ENCODE results near the gene LEP.

DNA sequence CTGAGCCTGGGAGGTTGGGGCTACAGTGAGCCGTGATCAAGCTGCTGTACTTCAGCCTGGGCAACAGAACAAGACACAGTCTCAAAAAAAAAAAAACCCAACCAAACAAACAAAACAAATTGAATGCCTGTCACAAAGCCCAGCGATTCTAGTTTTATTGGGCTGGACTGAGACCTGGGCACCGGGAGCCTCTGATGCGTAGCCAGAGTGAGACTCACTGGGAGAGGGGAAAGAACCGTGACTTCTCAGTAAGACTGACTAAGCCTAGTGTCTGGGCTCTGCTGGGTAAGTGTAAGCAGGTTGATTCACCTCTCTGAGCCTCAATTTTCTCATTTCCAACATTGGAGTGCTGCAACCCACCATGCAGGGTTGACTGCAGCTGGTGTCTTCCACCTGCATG is 10.1 kb upstream of the LEP start:
- no peak for TF ChIP-seq MAX (IDR thresholded peaks at IDR 0.05)
- TF ChIP-seq, protein P1, sequence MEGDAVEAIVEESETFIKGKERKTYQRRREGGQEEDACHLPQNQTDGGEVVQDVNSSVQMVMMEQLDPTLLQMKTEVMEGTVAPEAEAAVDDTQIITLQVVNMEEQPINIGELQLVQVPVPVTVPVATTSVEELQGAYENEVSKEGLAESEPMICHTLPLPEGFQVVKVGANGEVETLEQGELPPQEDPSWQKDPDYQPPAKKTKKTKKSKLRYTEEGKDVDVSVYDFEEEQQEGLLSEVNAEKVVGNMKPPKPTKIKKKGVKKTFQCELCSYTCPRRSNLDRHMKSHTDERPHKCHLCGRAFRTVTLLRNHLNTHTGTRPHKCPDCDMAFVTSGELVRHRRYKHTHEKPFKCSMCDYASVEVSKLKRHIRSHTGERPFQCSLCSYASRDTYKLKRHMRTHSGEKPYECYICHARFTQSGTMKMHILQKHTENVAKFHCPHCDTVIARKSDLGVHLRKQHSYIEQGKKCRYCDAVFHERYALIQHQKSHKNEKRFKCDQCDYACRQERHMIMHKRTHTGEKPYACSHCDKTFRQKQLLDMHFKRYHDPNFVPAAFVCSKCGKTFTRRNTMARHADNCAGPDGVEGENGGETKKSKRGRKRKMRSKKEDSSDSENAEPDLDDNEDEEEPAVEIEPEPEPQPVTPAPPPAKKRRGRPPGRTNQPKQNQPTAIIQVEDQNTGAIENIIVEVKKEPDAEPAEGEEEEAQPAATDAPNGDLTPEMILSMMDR (IDR thresholded peaks at IDR 0.05): no peak
- TF ChIP-seq, protein P2, sequence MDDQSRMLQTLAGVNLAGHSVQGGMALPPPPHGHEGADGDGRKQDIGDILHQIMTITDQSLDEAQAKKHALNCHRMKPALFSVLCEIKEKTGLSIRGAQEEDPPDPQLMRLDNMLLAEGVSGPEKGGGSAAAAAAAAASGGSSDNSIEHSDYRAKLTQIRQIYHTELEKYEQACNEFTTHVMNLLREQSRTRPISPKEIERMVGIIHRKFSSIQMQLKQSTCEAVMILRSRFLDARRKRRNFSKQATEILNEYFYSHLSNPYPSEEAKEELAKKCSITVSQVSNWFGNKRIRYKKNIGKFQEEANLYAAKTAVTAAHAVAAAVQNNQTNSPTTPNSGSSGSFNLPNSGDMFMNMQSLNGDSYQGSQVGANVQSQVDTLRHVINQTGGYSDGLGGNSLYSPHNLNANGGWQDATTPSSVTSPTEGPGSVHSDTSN (IDR thresholded peaks at IDR 0.05): no peak
- no peak for TF ChIP-seq EHMT2 (IDR thresholded peaks at IDR 0.05; ENCODE audit: low read depth)
- no peak for TF ChIP-seq TP53 (CRISPR knock-in tag; IDR thresholded peaks at IDR 0.05)
- TF ChIP-seq NPAS2 (CRISPR knock-in tag; IDR thresholded peaks at IDR 0.05; ENCODE audit: borderline replicate concordance): no peak
- TF ChIP-seq POLR2A (IDR thresholded peaks at IDR 0.05; ENCODE audit: low read length): no peak
- no peak for TF ChIP-seq GATA3 (IDR thresholded peaks at IDR 0.05; ENCODE audit: borderline replicate concordance)
- no peak for TF ChIP-seq RCOR1 (IDR thresholded peaks at IDR 0.05; ENCODE audit: low read depth, low read length)
- TF ChIP-seq MAFK (IDR thresholded peaks at IDR 0.05; ENCODE audit: partially characterized antibody): no peak

Measured in A549 (cell line).